SU-DHL-6 (cell line): Measurements from ENCODE around the gene RUNX2.

Source experiments
- H2AFZ ChIP-seq: fragments of 200-600 bp; sonication (generic); 2 replicates; pipeline ENCODE4 v1.6.1; 2014; ENCODE audit warnings: low read depth, mild to moderate bottlenecking, moderate library complexity, mixed read lengths, antibody characterized with exemption, low read length; ENCODE audit not compliant: severe bottlenecking
- H3F3A ChIP-seq: fragments of 200-600 bp; shearing (Covaris generic); 2 replicates; pipeline ENCODE4 v1.6.0; 2016; ENCODE audit warnings: antibody characterized with exemption, mild to moderate bottlenecking; ENCODE audit not compliant: insufficient read depth
- H3K27ac ChIP-seq: fragments of 200-600 bp; sonication (generic); 2 replicates; pipeline ENCODE4 v1.5.1; 2016; ENCODE audit warnings: low read depth, mild to moderate bottlenecking, low read length, moderate library complexity, mixed read lengths
- H3K27me3 ChIP-seq: fragments of 200-600 bp; sonication (generic), shearing (Covaris generic); 2 replicates; pipeline ENCODE4 v1.6.0; 2014; ENCODE audit warnings: mild to moderate bottlenecking, low read length
- H3K36me3 ChIP-seq: fragments of 200-600 bp; sonication (generic); 2 replicates; pipeline ENCODE4 v1.6.1; 2014; ENCODE audit warnings: mild to moderate bottlenecking, low read length, mixed read lengths
- H3K4me2 ChIP-seq: fragments of 300-600, 200-600 bp; shearing (Covaris generic), sonication (generic); 2 replicates; pipeline ENCODE4 v1.6.0; 2014; ENCODE audit warnings: low read length, low read depth, mild to moderate bottlenecking; ENCODE audit not compliant: poor library complexity, severe bottlenecking
- H3K4me3 ChIP-seq: fragments of 200-600 bp; sonication (generic); 2 replicates; pipeline ENCODE4 v1.5.1; 2014; ENCODE audit warnings: antibody characterized with exemption, low read length, mild to moderate bottlenecking, mixed read lengths; ENCODE audit not compliant: insufficient read depth, poor library complexity, severe bottlenecking
- H3K79me2 ChIP-seq: fragments of 200-600 bp; sonication (generic); 2 replicates; pipeline ENCODE4 v1.6.1; 2014; ENCODE audit warnings: mild to moderate bottlenecking, low read length, moderate library complexity; ENCODE audit not compliant: insufficient read depth
- H3K9ac ChIP-seq: fragments of 200-600 bp; sonication (generic); 2 replicates; pipeline ENCODE4 v1.7.0; 2014; ENCODE audit warnings: mild to moderate bottlenecking, low read length
- H3K9me2 ChIP-seq: fragments of 200-600 bp; sonication (generic); replicated peaks from 2 replicates; pipeline ENCODE4 v1.6.1; 2014; ENCODE audit warnings: low read length; ENCODE audit not compliant: insufficient read depth
- H3K9me3 ChIP-seq: fragments of 200-600 bp; sonication (generic); 2 replicates; pipeline ENCODE4 v1.6.1; 2014; ENCODE audit warnings: low read length, mixed read lengths; ENCODE audit not compliant: insufficient read depth
- H4K20me1 ChIP-seq: fragments of 200-600 bp; sonication (generic); 2 replicates; pipeline ENCODE4 v1.6.1; 2014; ENCODE audit warnings: low read depth, mild to moderate bottlenecking, antibody characterized with exemption, low read length, moderate library complexity, mixed read lengths
- EZH2phosphoT487 ChIP-seq: fragments of 200-600 bp; sonication (generic), shearing (Covaris generic); conservative IDR thresholded peaks from 2 replicates; pipeline ENCODE4 v1.6.1; 2018; ENCODE audit warnings: mild to moderate bottlenecking, antibody characterized with exemption, low read length, moderate library complexity, mixed read lengths
- TF ChIP-seq, protein P1 (sequence below): fragments of 200-600 bp; sonication (generic); IDR thresholded peaks from one replicate; pipeline ENCODE4 v1.5.1; 2017; ENCODE audit warnings: antibody characterized with exemption, mild to moderate bottlenecking, low read length, moderate library complexity; ENCODE audit not compliant: insufficient read depth, poor library complexity, severe bottlenecking

RUNX2 gene

DNA sequence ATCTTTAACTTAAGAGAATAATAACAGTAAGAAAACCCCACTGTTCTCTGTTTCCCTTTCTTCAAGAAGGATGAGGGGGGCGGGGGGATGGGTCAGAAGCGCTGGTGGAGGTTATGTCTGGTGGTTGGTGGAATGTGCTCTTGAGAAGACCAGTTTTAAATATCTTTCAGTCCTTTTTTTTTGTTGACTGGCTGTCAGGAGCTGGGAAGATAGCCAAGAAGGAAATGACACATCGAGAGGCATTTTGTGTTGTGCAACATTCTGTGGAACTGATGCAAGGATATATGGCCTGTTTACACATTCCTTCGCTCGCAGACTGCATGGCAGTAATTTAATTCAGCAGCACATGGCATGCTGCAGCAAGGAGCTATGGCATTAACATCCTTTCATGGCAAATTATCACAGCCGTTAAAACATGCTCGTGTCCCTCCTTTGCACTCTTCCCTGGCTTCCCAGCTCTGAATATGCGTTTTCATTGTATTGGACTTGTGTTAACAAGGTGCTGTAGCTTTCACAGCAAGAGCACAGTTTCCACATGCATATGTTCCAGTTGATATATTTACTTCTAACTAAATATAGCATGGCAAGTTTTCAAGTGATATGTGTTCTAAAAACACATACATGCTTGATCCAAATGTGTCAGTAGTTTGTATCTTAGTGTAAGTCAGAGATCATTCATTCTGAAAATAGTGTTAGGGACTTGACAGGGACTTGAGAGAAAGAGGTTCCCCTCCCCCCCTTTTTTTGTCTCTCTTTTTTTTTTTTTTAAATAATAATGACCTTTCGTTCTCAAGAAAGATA is 117.8 kb downstream of the RUNX2 start:
- H3K27ac ChIP-seq, result no peak overlapping the region
- H3K79me2 ChIP-seq, result no peaks in the 10 kb centered on the region
- no peak overlapping the region for H3K9ac ChIP-seq

DNA sequence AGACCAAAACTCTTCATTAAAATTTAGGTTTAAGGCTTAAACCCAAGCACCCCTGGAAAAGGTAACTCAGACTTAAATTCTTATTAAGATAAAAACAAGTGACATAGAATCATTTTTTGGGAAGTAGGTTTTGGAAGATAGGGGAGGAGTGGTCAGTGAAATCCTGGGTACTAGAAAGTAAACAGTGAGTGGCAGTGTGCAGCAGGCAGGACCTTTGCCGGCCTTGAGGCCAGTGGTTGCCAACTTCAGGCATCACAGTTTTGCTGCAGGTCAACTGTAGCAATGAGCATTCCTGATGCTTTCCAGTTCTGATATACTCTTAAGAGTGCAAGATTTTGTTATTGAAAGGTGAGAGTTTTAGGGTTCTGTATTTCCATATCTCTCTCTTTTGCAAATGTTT is 118.9 kb downstream of the RUNX2 start:
- Histone ChIP-seq H3F3A (no peaks in the 10 kb centered on the region), H3K36me3 (no peaks in the 10 kb centered on the region), H3K9me3 (no peaks in the 10 kb centered on the region), H4K20me1 (no peaks in the 10 kb centered on the region), H3K27me3 (no peaks in the 10 kb centered on the region), H3K9ac (no peak overlapping the region), H2AFZ (no peak overlapping the region), H3K27ac (no peak overlapping the region), H3K79me2 (no peaks in the 10 kb centered on the region), H3K4me3 (no peak overlapping the region), H3K9me2 (no peaks in the 10 kb centered on the region), H3K4me2 (no peak overlapping the region)
- no peak for TF ChIP-seq EZH2phosphoT487
- TF ChIP-seq, protein P1, sequence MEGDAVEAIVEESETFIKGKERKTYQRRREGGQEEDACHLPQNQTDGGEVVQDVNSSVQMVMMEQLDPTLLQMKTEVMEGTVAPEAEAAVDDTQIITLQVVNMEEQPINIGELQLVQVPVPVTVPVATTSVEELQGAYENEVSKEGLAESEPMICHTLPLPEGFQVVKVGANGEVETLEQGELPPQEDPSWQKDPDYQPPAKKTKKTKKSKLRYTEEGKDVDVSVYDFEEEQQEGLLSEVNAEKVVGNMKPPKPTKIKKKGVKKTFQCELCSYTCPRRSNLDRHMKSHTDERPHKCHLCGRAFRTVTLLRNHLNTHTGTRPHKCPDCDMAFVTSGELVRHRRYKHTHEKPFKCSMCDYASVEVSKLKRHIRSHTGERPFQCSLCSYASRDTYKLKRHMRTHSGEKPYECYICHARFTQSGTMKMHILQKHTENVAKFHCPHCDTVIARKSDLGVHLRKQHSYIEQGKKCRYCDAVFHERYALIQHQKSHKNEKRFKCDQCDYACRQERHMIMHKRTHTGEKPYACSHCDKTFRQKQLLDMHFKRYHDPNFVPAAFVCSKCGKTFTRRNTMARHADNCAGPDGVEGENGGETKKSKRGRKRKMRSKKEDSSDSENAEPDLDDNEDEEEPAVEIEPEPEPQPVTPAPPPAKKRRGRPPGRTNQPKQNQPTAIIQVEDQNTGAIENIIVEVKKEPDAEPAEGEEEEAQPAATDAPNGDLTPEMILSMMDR, result no peak

More for the DNA sequence above, 117.8 kb downstream of the RUNX2 start:
- H3K36me3 ChIP-seq, result no peaks in the 10 kb centered on the region
- no peaks in the 10 kb centered on the region for H4K20me1 ChIP-seq
- H3K9me2 ChIP-seq, result no peaks in the 10 kb centered on the region
- no peaks in the 10 kb centered on the region for H3F3A ChIP-seq
- H3K4me3 ChIP-seq, result no peak overlapping the region
- H3K4me2 ChIP-seq, result no peak overlapping the region
- TF ChIP-seq, protein P1, result no peak
- no peak for TF ChIP-seq EZH2phosphoT487
- no peaks in the 10 kb centered on the region for H3K9me3 ChIP-seq
- no peaks in the 10 kb centered on the region for H3K27me3 ChIP-seq
- no peak overlapping the region for H2AFZ ChIP-seq

DNA sequence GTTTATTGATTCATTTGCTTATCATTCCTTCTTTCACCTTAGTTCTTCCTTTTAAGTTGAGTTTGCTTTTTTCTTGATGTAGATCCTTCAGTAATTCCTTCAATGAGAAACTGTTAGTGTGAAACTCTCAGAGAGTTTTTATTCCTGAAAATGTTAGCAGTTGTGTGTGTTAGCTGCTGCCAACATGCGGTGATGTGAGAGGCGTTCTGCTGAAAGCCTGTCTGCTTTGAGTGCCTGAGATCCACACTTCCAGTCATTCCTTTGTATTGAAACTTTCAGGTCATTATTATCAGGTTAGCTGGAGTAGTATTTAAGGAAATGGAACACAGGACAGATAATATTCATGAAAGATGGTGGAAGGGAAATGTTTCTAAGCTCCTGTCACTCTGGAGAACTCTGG is 119.6 kb downstream of the RUNX2 start:
- H3K27ac ChIP-seq, result no peak overlapping the region

More for the DNA sequence above, 119.6 kb downstream of the RUNX2 start:
- H2AFZ ChIP-seq, result no peak overlapping the region
- H3K79me2 ChIP-seq, result no peaks in the 10 kb centered on the region
- H3K9ac ChIP-seq, result no peak overlapping the region
- H3K4me2 ChIP-seq, result no peak overlapping the region
- H3F3A ChIP-seq, result no peaks in the 10 kb centered on the region
- no peaks in the 10 kb centered on the region for H3K9me3 ChIP-seq
- H4K20me1 ChIP-seq, result no peaks in the 10 kb centered on the region
- H3K4me3 ChIP-seq, result no peak overlapping the region
- TF ChIP-seq, protein P1, result no peak
- no peak for TF ChIP-seq EZH2phosphoT487
- no peaks in the 10 kb centered on the region for H3K9me2 ChIP-seq
- no peaks in the 10 kb centered on the region for H3K36me3 ChIP-seq
- H3K27me3 ChIP-seq, result no peaks in the 10 kb centered on the region
